ENCODE data around the gene IMMP2L.

GRCh38 chr7:111292026-111292470 is 270.2 kb downstream of the IMMP2L start:
- TF ChIP-seq CTCF (IDR thresholded peaks at IDR 0.05) (no peak), POLR2A (IDR thresholded peaks at IDR 0.05) (no peak)

Data from thyroid gland (tissue), 4 donors.